Ovary (tissue), 9 donors: ENCODE results near the gene ENAH. TPM values are rescaled to one million over a fixed set of nuclear protein-coding genes. Genes with fewer than 3 reads are reported as not detected.

Source experiments
- DNase-seq, 5 donors: peaks; one replicate each; pipeline ENCODE4 v3.0.0-alpha.2; 2019 to 2020
- H3K27ac ChIP-seq, 2 donors: fragments of 200-600 bp; one replicate each; pipeline versions ENCODE4 v1.5.1 to v1.8.0; 2019 to 2022
- H3K27me3 ChIP-seq: fragments of 200-600 bp; one replicate; pipeline ENCODE4 v1.8.0; 2022
- H3K36me3 ChIP-seq: fragments of 200-600 bp; sonication (generic); one replicate; pipeline ENCODE4 v1.5.1; 2019
- H3K4me1 ChIP-seq: one replicate; pipeline ENCODE4 v1.8.1; 2013; ENCODE audit warnings: mild to moderate bottlenecking, moderate library complexity; ENCODE audit not compliant: insufficient read depth
- H3K4me3 ChIP-seq: fragments of 200-600 bp; sonication (generic); one replicate; pipeline ENCODE4 v1.5.1; 2017
- H3K9me3 ChIP-seq, 2 donors: fragments of 200-600 bp in 1 of 2; sonication (generic) in 1 of 2; one replicate each; pipeline versions ENCODE4 v1.5.1 to v1.8.1; 2013 to 2019; ENCODE audit warnings: mild to moderate bottlenecking in 1 of 2, moderate library complexity in 1 of 2
- CTCF ChIP-seq, 3 donors: fragments of 450-650 bp in 2 of 3; fragments of 200-600 bp in 1 of 3; IDR thresholded peaks; one replicate each; pipeline versions ENCODE4 v1.5.1 to v1.8.0; 2016 to 2022; ENCODE audit warnings: antibody characterized with exemption in 3 of 3, mild to moderate bottlenecking in 1 of 3
- EP300 ChIP-seq: sonication (generic); formaldehyde crosslinking; IDR thresholded peaks from one replicate; pipeline ENCODE4 v1.6.1; 2017; ENCODE audit warnings: antibody characterized with exemption
- POLR2A ChIP-seq: fragments of 450-650 bp; IDR thresholded peaks from one replicate; pipeline ENCODE4 v1.6.1; 2017; ENCODE audit warnings: antibody characterized with exemption, mild to moderate bottlenecking, moderate library complexity
- WGBS, 3 donors: extraction: QIAGEN DNeasy Blood & Tissue Kit in 1 of 3; methylation state at CpG; one replicate each; pipeline versions ENCODE4 v1.1.5 to v1.1.7; 2013 to 2017; 5-methylcytosine and 5-hydroxymethylcytosine counted together
- intact Hi-C, 4 donors: fragments of 100-400 bp; cut with DNase I; formaldehyde crosslinking; loops; one replicate each; pipeline versions ENCODE4 v1.11.0 to v1.15.1; 2022 to 2023
- polyA plus RNA-seq, 2 donors: library from polyadenylated mRNA; stranded (reverse); fragments of 200-250 nt in 1 of 2; fragments of 350-450 nt in 1 of 2; fragmentation: Illumina TruSeq in 1 of 2; extraction: RNeasy Lipid Tissue Mini Kit (QIAGEN cat#74804) in 1 of 2; gene quantifications; one replicate each; pipeline ENCODE4 v1.2.3, GENCODE V29; 2013 to 2014
- total RNA-seq, 7 donors: library from RNA; depleted of rRNA in 2 of 7; stranded (reverse); fragments of >200 nt in 2 of 7; fragmentation: NEBNext Ultra II Directional in 3 of 7; extraction: Animal tissue kit (Norgen Biotek cat#: 25700) in 3 of 7; gene quantifications; one replicate each; pipeline versions ENCODE4 v1.1.0 to v1.2.4, GENCODE V29; 2016 to 2023
- donor health status: DM: no; HTN: no; CAD: no; lungs with moderate emphysema.
- donor health status: DM: no; HTN: no; CAD: no.
- donor health status: Bipolar disorder and iron deficiency.
- donor health status: DM: yes; HTN: yes; CAD: no.
- donor health status: DM: no; HTN: no; CAD: no.
- donor health status: DM: yes; HTN: yes; CAD: no.

Gene ENAH
- total and polyA plus RNA-seq, 9 donors = 33.4 to 137 (median 88.6) TPM

GRCh38 chr1:225561675-225562074 is 91.2 kb downstream of the ENAH start:
- TF ChIP-seq POLR2A (no peak), CTCF (IDR thresholded peaks at IDR 0.05) (no peak), EP300 (no peak)
- WGBS, 3 donors = 97 to 99% (median 97%) methylated on average over 5 of the region's 5 CpGs
- Histone ChIP-seq H3K9me3 (no peaks in the 10 kb centered on the region), H3K4me1 (peaks cover 2% of the 10 kb centered on the region), H3K36me3 (no peaks in the 10 kb centered on the region), H3K27ac (no peak overlapping the region), H3K27me3 (no peaks in the 10 kb centered on the region), H3K4me3 (no peak overlapping the region)
- no peak for DNase-seq
- intact Hi-C loops = loop anchor here in 2 of 4 donors (5.0 to 10.0 kb wide), 3 partner anchors 93 to 206 kb away; partner anchors contain the start of gene ENAH (in 1 of the 2)

GRCh38 chr1:225559902-225560301 is 93.0 kb downstream of the ENAH start:
- Histone ChIP-seq H3K27me3 (no peaks in the 10 kb centered on the region), H3K9me3 (no peaks in the 10 kb centered on the region), H3K36me3 (no peaks in the 10 kb centered on the region), H3K27ac (no peak overlapping the region), H3K4me1 (peaks cover 2% of the 10 kb centered on the region), H3K4me3 (no peak overlapping the region)
- intact Hi-C loops = loop anchor here in 3 of 4 donors (5.0 to 10.0 kb wide), 4 partner anchors 95 to 355 kb away; partner anchors contain the start of gene ENAH (in 1 of the 3)
- no peak for DNase-seq
- no peak for TF ChIP-seq POLR2A
- no peak for TF ChIP-seq CTCF (IDR thresholded peaks at IDR 0.05)
- TF ChIP-seq EP300 = no peak
- 82 to 98% (median 95%) methylated on average over 3 of the region's 3 CpGs for WGBS, 3 donors

GRCh38 chr1:225559326-225559725 is 93.6 kb downstream of the ENAH start:
- WGBS, 3 donors = 96 to 100% (median 99%) methylated on average over 2 of the region's 2 CpGs
- intact Hi-C loops = loop anchor here in 1 of 4 donors (10.0 kb wide), 1 partner anchor 355 kb away; no protein-coding TSS in a partner anchor
- H3K4me1 ChIP-seq = peaks cover 2% of the 10 kb centered on the region

GRCh38 chr1:225556694-225557093 is 96.2 kb downstream of the ENAH start:
- DNase-seq = no peak
- WGBS, 3 donors = 95 to 100% (median 97%) methylated on average over 1 of the region's 1 CpG
- Histone ChIP-seq H3K27ac (no peak overlapping the region), H3K27me3 (no peaks in the 10 kb centered on the region), H3K4me1 (no peaks in the 10 kb centered on the region), H3K9me3 (no peaks in the 10 kb centered on the region), H3K4me3 (no peak overlapping the region), H3K36me3 (no peaks in the 10 kb centered on the region)
- TF ChIP-seq POLR2A (no peak), CTCF (IDR thresholded peaks at IDR 0.05) (no peak), EP300 (no peak)
- intact Hi-C loops = loop anchor here in 1 of 4 donors (10.0 kb wide), 1 partner anchor 358 kb away; no protein-coding TSS in a partner anchor

More at GRCh38 chr1:225559326-225559725, 93.6 kb downstream of the ENAH start:
- Histone ChIP-seq H3K36me3 (no peaks in the 10 kb centered on the region), H3K27ac (no peak overlapping the region), H3K27me3 (no peaks in the 10 kb centered on the region), H3K9me3 (no peaks in the 10 kb centered on the region), H3K4me3 (no peak overlapping the region)
- TF ChIP-seq CTCF (IDR thresholded peaks at IDR 0.05) (no peak), EP300 (no peak), POLR2A (no peak)
- no peak for DNase-seq
